HEK293 (cell line): Measurements from ENCODE around the gene TAX1BP1.

Experiments
- CTCF ChIA-PET: fragments of 350-600 bp; formaldehyde crosslinking; extraction: SDS; loops from one replicate; lab custom pipeline; 2021; ENCODE audit warnings: antibody characterized with exemption; lab: Yijun Ruan, JAX
- POLR2A ChIA-PET: fragments of 300-600 bp; formaldehyde crosslinking; extraction: SDS; loops from one replicate; lab custom pipeline; 2020; ENCODE audit warnings: antibody characterized with exemption, inconsistent platforms; lab: Yijun Ruan, JAX
- H3K27ac ChIP-seq: fragments of 200-500 bp; sonication (Bioruptor generic); 2 replicates; pipeline ENCODE4 v1.5.1; 2014; ENCODE audit warnings: low read depth, low read length, control low read depth, inconsistent platforms; ENCODE audit errors: extremely low read depth
- H3K36me3 ChIP-seq, 2 experiments: fragments of 200-500 bp in 1 of 2; sonication (Bioruptor generic) in 1 of 2; 1 replicate in 1 of 2; 2 replicates in 1 of 2; pipeline ENCODE4 v1.5.1; 2014 to 2017; ENCODE audit warnings: inconsistent platforms in 2 of 2, low read length in 2 of 2; ENCODE audit not compliant: control insufficient read depth in 2 of 2, insufficient read depth in 1 of 2
- H3K4me1 ChIP-seq: fragments of 200-500 bp; sonication (Bioruptor generic); 2 replicates; pipeline ENCODE4 v1.5.1; 2014; ENCODE audit warnings: mild to moderate bottlenecking, low read length, inconsistent platforms; ENCODE audit not compliant: control insufficient read depth, insufficient read depth
- H3K4me3 ChIP-seq: 2 replicates; pipeline ENCODE4 v1.5.1; 2011; ENCODE audit warnings: low read depth, mild to moderate bottlenecking, control low read depth, low read length, moderate library complexity
- H3K9me3 ChIP-seq: fragments of 200-500 bp; sonication (Bioruptor generic); 2 replicates; pipeline ENCODE4 v1.5.1; 2014; ENCODE audit warnings: low read depth, low read length, inconsistent platforms; ENCODE audit not compliant: control insufficient read depth, insufficient read depth
- KLF7 ChIP-seq: fragments of 450-650 bp; formaldehyde crosslinking; IDR thresholded peaks from 2 replicates; pipeline ENCODE4 v1.5.1; 2016; ENCODE audit warnings: missing biosample characterization, missing genetic modification characterization, borderline replicate concordance
- OSR2 ChIP-seq: fragments of 450-650 bp; formaldehyde crosslinking; IDR thresholded peaks from 2 replicates; pipeline ENCODE4 v1.5.1; 2016; ENCODE audit warnings: missing biosample characterization, missing genetic modification characterization
- TRIM28 ChIP-seq: IDR thresholded peaks from 2 replicates; pipeline ENCODE4 v1.6.1; 2011; ENCODE audit warnings: low read length, control low read depth, borderline replicate concordance
- YY1 ChIP-seq: fragments of 450-650 bp; formaldehyde crosslinking; IDR thresholded peaks from 2 replicates; pipeline ENCODE4 v1.5.1; 2018; ENCODE audit warnings: missing biosample characterization, missing genetic modification characterization
- ZFP41 ChIP-seq: fragments of 450-650 bp; formaldehyde crosslinking; IDR thresholded peaks from 2 replicates; pipeline ENCODE4 v1.5.1; 2016; ENCODE audit warnings: missing biosample characterization, missing genetic modification characterization, borderline replicate concordance
- ZNF175 ChIP-seq: fragments of 450-650 bp; formaldehyde crosslinking; IDR thresholded peaks from 2 replicates; pipeline ENCODE4 v1.5.1; 2016; ENCODE audit warnings: missing biosample characterization, missing genetic modification characterization
- ZNF433 ChIP-seq: fragments of 450-650 bp; formaldehyde crosslinking; IDR thresholded peaks from 2 replicates; pipeline ENCODE4 v1.5.1; 2016; ENCODE audit warnings: missing biosample characterization, missing genetic modification characterization, low read depth
- ZNF585B ChIP-seq: fragments of 450-650 bp; formaldehyde crosslinking; IDR thresholded peaks from 2 replicates; pipeline ENCODE4 v1.5.1; 2016; ENCODE audit warnings: missing biosample characterization, missing genetic modification characterization
- ZNF596 ChIP-seq: fragments of 450-650 bp; IDR thresholded peaks from 2 replicates; pipeline ENCODE4 v1.5.0; 2018; ENCODE audit warnings: missing biosample characterization, mild to moderate bottlenecking, missing genetic modification characterization, moderate library complexity
- ZNF600 ChIP-seq: fragments of 450-650 bp; formaldehyde crosslinking; IDR thresholded peaks from 2 replicates; pipeline ENCODE4 v1.5.1; 2016; ENCODE audit warnings: missing biosample characterization, missing genetic modification characterization
- ZNF624 ChIP-seq: fragments of 450-650 bp; formaldehyde crosslinking; IDR thresholded peaks from 2 replicates; pipeline ENCODE4 v1.5.1; 2017; ENCODE audit warnings: missing biosample characterization, missing genetic modification characterization
- ZNF670 ChIP-seq: fragments of 450-650 bp; formaldehyde crosslinking; IDR thresholded peaks from 2 replicates; pipeline ENCODE4 v1.5.1; 2016; ENCODE audit warnings: missing biosample characterization, missing genetic modification characterization, low read depth
- TF ChIP-seq, protein P1 (sequence below): fragments of 450-650 bp; formaldehyde crosslinking; IDR thresholded peaks from 2 replicates; pipeline ENCODE4 v1.5.1; 2017; ENCODE audit warnings: missing biosample characterization, missing genetic modification characterization
- TF ChIP-seq, protein P2 (sequence below): fragments of 450-650 bp; formaldehyde crosslinking; IDR thresholded peaks from 2 replicates; pipeline ENCODE4 v1.5.1; 2017; ENCODE audit warnings: missing biosample characterization, missing genetic modification characterization
- TF ChIP-seq, protein P3 (sequence below): fragments of 450-650 bp; formaldehyde crosslinking; IDR thresholded peaks from 2 replicates; pipeline ENCODE4 v1.5.1; 2016; ENCODE audit warnings: missing biosample characterization, missing genetic modification characterization
- TF ChIP-seq, protein P4 (sequence below): fragments of 450-650 bp; formaldehyde crosslinking; IDR thresholded peaks from 2 replicates; pipeline ENCODE4 v1.5.1; 2016; ENCODE audit warnings: missing biosample characterization, missing genetic modification characterization, low read depth
- TF ChIP-seq, protein P5 (sequence below): fragments of 450-650 bp; formaldehyde crosslinking; IDR thresholded peaks from 2 replicates; pipeline ENCODE4 v1.5.1; 2016; ENCODE audit warnings: missing biosample characterization, missing genetic modification characterization
- TF ChIP-seq, protein P6 (sequence below): fragments of 450-650 bp; formaldehyde crosslinking; conservative IDR thresholded peaks from 2 replicates; pipeline ENCODE4 v1.5.1; 2016; ENCODE audit warnings: low read depth, missing biosample characterization, missing genetic modification characterization

TAX1BP1 gene

DNA sequence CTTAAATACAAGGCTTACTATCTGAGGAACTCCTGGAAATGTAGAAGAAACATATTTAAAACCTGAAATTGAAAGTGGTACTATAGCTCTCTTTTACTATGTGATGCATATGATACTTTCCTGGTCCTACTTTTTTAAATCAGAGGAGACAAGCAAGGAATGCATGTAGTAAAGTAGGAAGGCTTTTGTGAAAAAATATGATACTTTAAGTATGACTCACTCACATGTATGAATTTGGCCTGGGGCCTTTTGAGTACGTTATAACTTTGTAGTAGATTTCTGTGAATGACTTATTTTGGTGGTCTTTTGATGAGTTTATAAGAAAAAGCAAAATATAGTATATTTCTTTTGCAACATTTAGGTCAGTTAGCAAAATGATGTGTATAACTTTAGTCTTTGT, 53.8 kb downstream of the TAX1BP1 start (continued):
- TF ChIP-seq OSR2 (tag by site-specific recombination) = no peak

DNA sequence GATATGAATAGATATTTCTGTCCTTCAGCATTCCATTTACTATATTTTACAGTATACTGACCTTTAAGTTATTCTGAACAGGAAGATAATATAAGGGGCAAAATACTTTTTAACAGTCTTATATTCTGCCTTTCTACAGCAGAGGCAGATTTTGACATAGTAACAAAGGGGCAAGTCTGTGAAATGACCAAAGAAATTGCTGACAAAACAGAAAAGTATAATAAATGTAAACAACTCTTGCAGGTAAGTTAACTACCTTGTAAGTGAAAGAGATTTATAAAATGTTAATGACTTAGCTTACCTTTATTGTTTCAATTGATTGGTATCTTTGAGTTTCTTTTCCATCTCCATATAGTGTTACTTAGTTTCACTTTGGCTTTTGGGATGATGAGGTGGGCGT, 56.0 kb downstream of the TAX1BP1 start:
- TF ChIP-seq YY1 (tag by site-specific recombination) = no peak
- no peak for TF ChIP-seq ZNF600 (tag by site-specific recombination)
- TF ChIP-seq KLF7 (tag by site-specific recombination) = no peak
- no peak for TF ChIP-seq ZNF433
- no peak for TF ChIP-seq ZNF670 (tag by site-specific recombination)
- no peak for TF ChIP-seq ZNF585B (tag by site-specific recombination)
- TF ChIP-seq, protein P1, sequence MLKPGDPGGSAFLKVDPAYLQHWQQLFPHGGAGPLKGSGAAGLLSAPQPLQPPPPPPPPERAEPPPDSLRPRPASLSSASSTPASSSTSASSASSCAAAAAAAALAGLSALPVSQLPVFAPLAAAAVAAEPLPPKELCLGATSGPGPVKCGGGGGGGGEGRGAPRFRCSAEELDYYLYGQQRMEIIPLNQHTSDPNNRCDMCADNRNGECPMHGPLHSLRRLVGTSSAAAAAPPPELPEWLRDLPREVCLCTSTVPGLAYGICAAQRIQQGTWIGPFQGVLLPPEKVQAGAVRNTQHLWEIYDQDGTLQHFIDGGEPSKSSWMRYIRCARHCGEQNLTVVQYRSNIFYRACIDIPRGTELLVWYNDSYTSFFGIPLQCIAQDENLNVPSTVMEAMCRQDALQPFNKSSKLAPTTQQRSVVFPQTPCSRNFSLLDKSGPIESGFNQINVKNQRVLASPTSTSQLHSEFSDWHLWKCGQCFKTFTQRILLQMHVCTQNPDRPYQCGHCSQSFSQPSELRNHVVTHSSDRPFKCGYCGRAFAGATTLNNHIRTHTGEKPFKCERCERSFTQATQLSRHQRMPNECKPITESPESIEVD (tag by site-specific recombination) = no peak
- H3K4me1 ChIP-seq = no peaks in the 10 kb centered on the region
- H3K27ac ChIP-seq = no peak overlapping the region
- ChIA-PET CTCF (interaction anchor here (0.5 to 0.7 kb wide), 2 partner anchors 276 to 279 kb away, joined by 3 read pairs; no protein-coding TSS in a partner anchor), POLR2A (no interaction called here)
- peaks cover 32 to 37% of the 10 kb centered on the region in 2 experiments for H3K36me3 ChIP-seq
- H3K4me3 ChIP-seq = no peak overlapping the region
- no peaks in the 10 kb centered on the region for H3K9me3 ChIP-seq

DNA sequence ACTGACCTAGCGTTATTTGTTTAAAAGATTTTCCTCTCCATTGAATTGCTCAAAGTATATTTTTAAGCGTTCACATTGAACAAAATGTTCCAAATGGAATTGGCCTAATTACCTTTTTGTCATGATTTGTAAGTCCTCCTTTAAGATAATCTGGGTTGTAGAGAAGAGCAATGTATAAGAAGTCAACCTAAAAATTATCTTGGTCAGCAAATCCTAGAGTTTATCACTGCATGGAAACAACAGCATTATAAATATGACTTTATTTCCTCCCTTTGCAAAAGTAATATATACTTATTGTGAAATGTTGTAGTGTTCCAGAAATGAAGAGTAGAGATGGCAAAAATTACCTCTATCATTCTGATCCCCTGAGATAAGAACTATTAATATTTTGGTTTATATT, 59.2 kb downstream of the TAX1BP1 start:
- TF ChIP-seq ZNF175 (tag by site-specific recombination) (no peak), ZNF624 (tag by site-specific recombination) (no peak), TRIM28 (no peak), ZFP41 (tag by site-specific recombination) (no peak), ZNF596 (tag by site-specific recombination) (no peak)
- TF ChIP-seq, protein P2, sequence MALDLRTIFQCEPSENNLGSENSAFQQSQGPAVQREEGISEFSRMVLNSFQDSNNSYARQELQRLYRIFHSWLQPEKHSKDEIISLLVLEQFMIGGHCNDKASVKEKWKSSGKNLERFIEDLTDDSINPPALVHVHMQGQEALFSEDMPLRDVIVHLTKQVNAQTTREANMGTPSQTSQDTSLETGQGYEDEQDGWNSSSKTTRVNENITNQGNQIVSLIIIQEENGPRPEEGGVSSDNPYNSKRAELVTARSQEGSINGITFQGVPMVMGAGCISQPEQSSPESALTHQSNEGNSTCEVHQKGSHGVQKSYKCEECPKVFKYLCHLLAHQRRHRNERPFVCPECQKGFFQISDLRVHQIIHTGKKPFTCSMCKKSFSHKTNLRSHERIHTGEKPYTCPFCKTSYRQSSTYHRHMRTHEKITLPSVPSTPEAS = no peak
- TF ChIP-seq, protein P3, sequence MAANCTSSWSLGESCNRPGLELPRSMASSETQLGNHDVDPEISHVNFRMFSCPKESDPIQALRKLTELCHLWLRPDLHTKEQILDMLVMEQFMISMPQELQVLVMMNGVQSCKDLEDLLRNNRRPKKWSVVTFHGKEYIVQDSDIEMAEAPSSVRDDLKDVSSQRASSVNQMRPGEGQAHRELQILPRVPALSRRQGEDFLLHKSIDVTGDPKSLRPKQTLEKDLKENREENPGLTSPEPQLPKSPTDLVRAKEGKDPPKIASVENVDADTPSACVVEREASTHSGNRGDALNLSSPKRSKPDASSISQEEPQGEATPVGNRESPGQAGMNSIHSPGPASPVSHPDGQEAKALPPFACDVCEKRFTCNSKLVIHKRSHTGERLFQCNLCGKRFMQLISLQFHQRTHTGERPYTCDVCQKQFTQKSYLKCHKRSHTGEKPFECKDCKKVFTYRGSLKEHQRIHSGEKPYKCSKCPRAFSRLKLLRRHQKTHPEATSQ (tag by site-specific recombination) = no peak
- TF ChIP-seq, protein P4, sequence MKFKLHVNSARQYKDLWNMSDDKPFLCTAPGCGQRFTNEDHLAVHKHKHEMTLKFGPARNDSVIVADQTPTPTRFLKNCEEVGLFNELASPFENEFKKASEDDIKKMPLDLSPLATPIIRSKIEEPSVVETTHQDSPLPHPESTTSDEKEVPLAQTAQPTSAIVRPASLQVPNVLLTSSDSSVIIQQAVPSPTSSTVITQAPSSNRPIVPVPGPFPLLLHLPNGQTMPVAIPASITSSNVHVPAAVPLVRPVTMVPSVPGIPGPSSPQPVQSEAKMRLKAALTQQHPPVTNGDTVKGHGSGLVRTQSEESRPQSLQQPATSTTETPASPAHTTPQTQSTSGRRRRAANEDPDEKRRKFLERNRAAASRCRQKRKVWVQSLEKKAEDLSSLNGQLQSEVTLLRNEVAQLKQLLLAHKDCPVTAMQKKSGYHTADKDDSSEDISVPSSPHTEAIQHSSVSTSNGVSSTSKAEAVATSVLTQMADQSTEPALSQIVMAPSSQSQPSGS = no peak
- TF ChIP-seq, protein P5, sequence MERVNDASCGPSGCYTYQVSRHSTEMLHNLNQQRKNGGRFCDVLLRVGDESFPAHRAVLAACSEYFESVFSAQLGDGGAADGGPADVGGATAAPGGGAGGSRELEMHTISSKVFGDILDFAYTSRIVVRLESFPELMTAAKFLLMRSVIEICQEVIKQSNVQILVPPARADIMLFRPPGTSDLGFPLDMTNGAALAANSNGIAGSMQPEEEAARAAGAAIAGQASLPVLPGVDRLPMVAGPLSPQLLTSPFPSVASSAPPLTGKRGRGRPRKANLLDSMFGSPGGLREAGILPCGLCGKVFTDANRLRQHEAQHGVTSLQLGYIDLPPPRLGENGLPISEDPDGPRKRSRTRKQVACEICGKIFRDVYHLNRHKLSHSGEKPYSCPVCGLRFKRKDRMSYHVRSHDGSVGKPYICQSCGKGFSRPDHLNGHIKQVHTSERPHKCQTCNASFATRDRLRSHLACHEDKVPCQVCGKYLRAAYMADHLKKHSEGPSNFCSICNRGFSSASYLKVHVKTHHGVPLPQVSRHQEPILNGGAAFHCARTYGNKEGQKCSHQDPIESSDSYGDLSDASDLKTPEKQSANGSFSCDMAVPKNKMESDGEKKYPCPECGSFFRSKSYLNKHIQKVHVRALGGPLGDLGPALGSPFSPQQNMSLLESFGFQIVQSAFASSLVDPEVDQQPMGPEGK (tag by site-specific recombination) = no peak
- TF ChIP-seq, protein P6, sequence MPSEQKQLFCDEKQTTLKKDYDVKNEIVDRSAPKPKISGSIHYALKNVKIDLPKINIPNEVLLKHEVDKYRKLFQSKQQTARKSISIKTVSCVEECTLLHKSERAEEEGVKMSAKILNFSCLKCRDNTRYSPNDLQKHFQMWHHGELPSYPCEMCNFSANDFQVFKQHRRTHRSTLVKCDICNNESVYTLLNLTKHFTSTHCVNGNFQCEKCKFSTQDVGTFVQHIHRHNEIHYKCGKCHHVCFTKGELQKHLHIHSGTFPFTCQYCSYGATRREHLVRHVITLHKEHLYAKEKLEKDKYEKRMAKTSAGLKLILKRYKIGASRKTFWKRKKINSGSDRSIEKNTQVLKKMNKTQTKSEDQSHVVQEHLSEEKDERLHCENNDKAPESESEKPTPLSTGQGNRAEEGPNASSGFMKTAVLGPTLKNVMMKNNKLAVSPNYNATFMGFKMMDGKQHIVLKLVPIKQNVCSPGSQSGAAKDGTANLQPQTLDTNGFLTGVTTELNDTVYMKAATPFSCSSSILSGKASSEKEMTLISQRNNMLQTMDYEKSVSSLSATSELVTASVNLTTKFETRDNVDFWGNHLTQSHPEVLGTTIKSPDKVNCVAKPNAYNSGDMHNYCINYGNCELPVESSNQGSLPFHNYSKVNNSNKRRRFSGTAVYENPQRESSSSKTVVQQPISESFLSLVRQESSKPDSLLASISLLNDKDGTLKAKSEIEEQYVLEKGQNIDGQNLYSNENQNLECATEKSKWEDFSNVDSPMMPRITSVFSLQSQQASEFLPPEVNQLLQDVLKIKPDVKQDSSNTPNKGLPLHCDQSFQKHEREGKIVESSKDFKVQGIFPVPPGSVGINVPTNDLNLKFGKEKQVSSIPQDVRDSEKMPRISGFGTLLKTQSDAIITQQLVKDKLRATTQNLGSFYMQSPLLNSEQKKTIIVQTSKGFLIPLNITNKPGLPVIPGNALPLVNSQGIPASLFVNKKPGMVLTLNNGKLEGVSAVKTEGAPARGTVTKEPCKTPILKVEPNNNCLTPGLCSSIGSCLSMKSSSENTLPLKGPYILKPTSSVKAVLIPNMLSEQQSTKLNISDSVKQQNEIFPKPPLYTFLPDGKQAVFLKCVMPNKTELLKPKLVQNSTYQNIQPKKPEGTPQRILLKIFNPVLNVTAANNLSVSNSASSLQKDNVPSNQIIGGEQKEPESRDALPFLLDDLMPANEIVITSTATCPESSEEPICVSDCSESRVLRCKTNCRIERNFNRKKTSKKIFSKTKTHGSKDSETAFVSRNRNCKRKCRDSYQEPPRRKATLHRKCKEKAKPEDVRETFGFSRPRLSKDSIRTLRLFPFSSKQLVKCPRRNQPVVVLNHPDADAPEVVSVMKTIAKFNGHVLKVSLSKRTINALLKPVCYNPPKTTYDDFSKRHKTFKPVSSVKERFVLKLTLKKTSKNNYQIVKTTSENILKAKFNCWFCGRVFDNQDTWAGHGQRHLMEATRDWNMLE = no peak
- H3K27ac ChIP-seq = no peak overlapping the region
- H3K9me3 ChIP-seq = no peaks in the 10 kb centered on the region
- ChIA-PET POLR2A (no interaction called here), CTCF (interaction anchor here (0.9 kb wide), 1 partner anchor 9 kb away, joined by 3 read pairs; no protein-coding TSS in a partner anchor)
- peaks cover 19 to 23% of the 10 kb centered on the region in 2 experiments for H3K36me3 ChIP-seq
- no peak overlapping the region for H3K4me3 ChIP-seq
- no peaks in the 10 kb centered on the region for H3K4me1 ChIP-seq
